A673 (cell line): ENCODE data around the gene CHN1. TPM values are rescaled to one million over a fixed set of nuclear protein-coding genes. Genes with fewer than 3 reads are reported as not detected.

ENCODE experiments used
- BruUV-seq: library from RNA; stranded (reverse); fragments of 400-500 nt; replicated peaks from 2 replicates; lab custom pipeline; 2021; lab: Mats Ljungman, UMichigan
- CTCF ChIA-PET: fragments of 300-600 bp; sonication (Branson Sonifier 250); formaldehyde crosslinking; loops from one replicate; lab custom pipeline; 2022; ENCODE audit warnings: antibody characterized with exemption; lab: Charles Lee
- POLR2A ChIA-PET: fragments of 300-600 bp; sonication (Branson Sonifier 250); formaldehyde crosslinking; loops from one replicate; lab custom pipeline; 2022; ENCODE audit warnings: antibody characterized with exemption; ENCODE audit not compliant: low non-redundant PET; lab: Charles Lee
- DNase-seq: peaks from one replicate; pipeline ENCODE4 v3.0.0-alpha.2; 2015; ENCODE audit warnings: low spot score
- H3K27ac ChIP-seq: fragments of 200-600 bp; sonication (generic); 2 replicates; pipeline ENCODE4 v1.5.1; 2016; ENCODE audit warnings: mixed run types, low read depth, mild to moderate bottlenecking, mixed read lengths, antibody characterized with exemption, low read length; ENCODE audit not compliant: poor library complexity, severe bottlenecking
- H3K27me3 ChIP-seq: fragments of 200-600 bp; sonication (generic); replicated peaks from 2 replicates; pipeline ENCODE4 v1.6.1; 2017; ENCODE audit warnings: mixed run types, low read depth, mild to moderate bottlenecking, mixed read lengths, antibody characterized with exemption, low read length; ENCODE audit not compliant: insufficient read depth, poor library complexity
- H3K36me3 ChIP-seq: fragments of 200-600 bp; sonication (generic); 2 replicates; pipeline ENCODE4 v1.6.1; 2016; ENCODE audit warnings: mixed run types, mild to moderate bottlenecking, mixed read lengths, antibody characterized with exemption, low read length; ENCODE audit not compliant: insufficient read depth, poor library complexity, severe bottlenecking
- H3K4me1 ChIP-seq: fragments of 200-600 bp; sonication (generic); 2 replicates; pipeline ENCODE4 v1.6.1; 2017; ENCODE audit warnings: mixed run types, mild to moderate bottlenecking, mixed read lengths, antibody characterized with exemption, low read length; ENCODE audit not compliant: insufficient read depth, poor library complexity, severe bottlenecking
- H3K4me3 ChIP-seq: fragments of 200-600 bp; sonication (generic); 2 replicates; pipeline ENCODE4 v1.5.1; 2016; ENCODE audit warnings: low read depth, mixed run types, mild to moderate bottlenecking, mixed read lengths, low read length; ENCODE audit not compliant: poor library complexity, severe bottlenecking
- H3K9me3 ChIP-seq: fragments of 200-600 bp; sonication (generic); 2 replicates; pipeline ENCODE4 v1.6.1; 2016; ENCODE audit warnings: mixed run types, low read depth, mild to moderate bottlenecking, mixed read lengths, antibody characterized with exemption, low read length; ENCODE audit not compliant: poor library complexity, severe bottlenecking
- EZH2 ChIP-seq: fragments of 200-600 bp; sonication (generic); IDR thresholded peaks from 2 replicates; pipeline ENCODE4 v1.6.1; 2017; ENCODE audit warnings: borderline replicate concordance, low read depth, mild to moderate bottlenecking, mixed read lengths, antibody characterized with exemption, low read length; ENCODE audit not compliant: poor library complexity, severe bottlenecking
- intact Hi-C: fragments of 100-400 bp; cut with micrococcal nuclease; formaldehyde crosslinking; loops from one replicate; pipeline ENCODE4 v1.10.0; 2022; ENCODE audit not compliant: unreplicated experiment
- total RNA-seq: library from RNA; stranded (reverse); gene quantifications from 2 replicates; pipeline ENCODE4 v1.2.3, GENCODE V29; 2021
- TF ChIP-seq, protein P1 (sequence below): fragments of 300-800, 200-600 bp; sonication (generic); conservative IDR thresholded peaks from 2 replicates; pipeline ENCODE4 v1.5.1; 2017; ENCODE audit warnings: low read depth, mild to moderate bottlenecking, antibody characterized with exemption, low read length, moderate library complexity, mixed read lengths

CHN1 gene
- total RNA-seq, 1 experiment from 2014 or later, result 11.3 TPM

GRCh38 chr2:174888146-174888545 lies 117.0 kb downstream of the CHN1 start:
- Histone ChIP-seq H3K27ac (no peak overlapping the region), H3K27me3 (no peaks in the 10 kb centered on the region), H3K4me1 (no peaks in the 10 kb centered on the region), H3K36me3 (no peaks in the 10 kb centered on the region), H3K4me3 (no peak overlapping the region), H3K9me3 (no peaks in the 10 kb centered on the region)
- no peak for DNase-seq
- TF ChIP-seq, protein P1, sequence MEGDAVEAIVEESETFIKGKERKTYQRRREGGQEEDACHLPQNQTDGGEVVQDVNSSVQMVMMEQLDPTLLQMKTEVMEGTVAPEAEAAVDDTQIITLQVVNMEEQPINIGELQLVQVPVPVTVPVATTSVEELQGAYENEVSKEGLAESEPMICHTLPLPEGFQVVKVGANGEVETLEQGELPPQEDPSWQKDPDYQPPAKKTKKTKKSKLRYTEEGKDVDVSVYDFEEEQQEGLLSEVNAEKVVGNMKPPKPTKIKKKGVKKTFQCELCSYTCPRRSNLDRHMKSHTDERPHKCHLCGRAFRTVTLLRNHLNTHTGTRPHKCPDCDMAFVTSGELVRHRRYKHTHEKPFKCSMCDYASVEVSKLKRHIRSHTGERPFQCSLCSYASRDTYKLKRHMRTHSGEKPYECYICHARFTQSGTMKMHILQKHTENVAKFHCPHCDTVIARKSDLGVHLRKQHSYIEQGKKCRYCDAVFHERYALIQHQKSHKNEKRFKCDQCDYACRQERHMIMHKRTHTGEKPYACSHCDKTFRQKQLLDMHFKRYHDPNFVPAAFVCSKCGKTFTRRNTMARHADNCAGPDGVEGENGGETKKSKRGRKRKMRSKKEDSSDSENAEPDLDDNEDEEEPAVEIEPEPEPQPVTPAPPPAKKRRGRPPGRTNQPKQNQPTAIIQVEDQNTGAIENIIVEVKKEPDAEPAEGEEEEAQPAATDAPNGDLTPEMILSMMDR, result no peak
- TF ChIP-seq EZH2, result no peak
- POLR2A ChIA-PET, result no interaction called here
- intact Hi-C loops, result no loop called here
- CTCF ChIA-PET, result no interaction called here
- BruUV-seq, result no TSS peak

DNA sequence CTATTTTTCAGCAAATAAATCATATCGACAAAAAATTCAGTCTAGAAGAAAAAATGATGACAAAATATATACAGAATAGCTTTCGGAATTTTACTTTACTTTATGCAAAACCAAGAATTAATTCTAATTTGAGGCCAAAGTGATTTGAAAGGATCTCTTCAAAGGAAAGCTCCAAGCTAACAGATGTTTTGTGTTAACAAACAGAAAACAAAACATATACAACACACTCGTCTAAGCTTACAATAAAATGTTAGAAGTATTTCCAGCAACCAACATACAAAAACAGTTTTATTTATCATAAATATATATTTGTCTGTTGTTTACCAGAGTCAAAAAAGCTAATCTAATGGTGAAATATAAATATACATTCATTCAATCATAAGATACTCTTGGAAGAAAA lies 122.8 kb downstream of the CHN1 start:
- POLR2A ChIA-PET, result no interaction called here

DNA sequence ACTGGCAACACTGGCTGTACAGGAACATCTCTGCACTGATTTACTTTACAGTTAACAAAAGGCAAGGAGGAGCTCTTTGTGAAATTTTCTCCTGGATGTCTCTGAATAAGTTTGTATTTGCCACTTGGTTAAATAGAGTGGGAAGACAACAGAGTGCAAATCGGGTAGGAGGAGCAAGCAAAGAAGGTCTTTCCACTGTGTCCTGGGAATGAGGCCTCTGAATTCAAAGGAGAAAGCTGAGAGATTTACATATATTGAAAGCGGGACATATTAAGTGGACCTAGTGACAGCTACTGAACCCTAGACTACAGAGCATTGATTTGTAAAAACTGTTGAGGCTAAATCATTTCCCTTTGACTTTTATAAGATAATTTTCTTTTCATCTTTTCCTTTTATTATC lies 123.5 kb downstream of the CHN1 start:
- TF ChIP-seq, protein P1, result no peak
- TF ChIP-seq EZH2, result no peak
- H3K9me3 ChIP-seq, result no peaks in the 10 kb centered on the region
- H3K4me1 ChIP-seq, result peaks cover 6% of the 10 kb centered on the region
- ChIA-PET CTCF (no interaction called here), POLR2A (no interaction called here)
- no peak overlapping the region for H3K4me3 ChIP-seq
- no peak overlapping the region for H3K27ac ChIP-seq
- intact Hi-C loops, result no loop called here
- no peaks in the 10 kb centered on the region for H3K27me3 ChIP-seq
- no peaks in the 10 kb centered on the region for H3K36me3 ChIP-seq
- no peak for DNase-seq
- BruUV-seq, result no TSS peak

More for the DNA sequence above, 122.8 kb downstream of the CHN1 start:
- no peak for DNase-seq
- H3K4me1 ChIP-seq, result peaks cover 6% of the 10 kb centered on the region
- BruUV-seq, result no TSS peak
- TF ChIP-seq EZH2, result no peak
- TF ChIP-seq, protein P1, result no peak
- no peaks in the 10 kb centered on the region for H3K9me3 ChIP-seq
- H3K27ac ChIP-seq, result no peak overlapping the region
- CTCF ChIA-PET, result no interaction called here
- intact Hi-C loops, result no loop called here
- no peaks in the 10 kb centered on the region for H3K27me3 ChIP-seq
- no peak overlapping the region for H3K4me3 ChIP-seq
- H3K36me3 ChIP-seq, result no peaks in the 10 kb centered on the region
